ENCODE results near the gene GHR. TPM values are rescaled to one million over a fixed set of nuclear protein-coding genes. Genes with fewer than 3 reads are reported as not detected.

The GHR gene
- total and polyA plus RNA-seq, 10 of the 15 experiments (the other 5 are each of a cell fraction or from before 2014, with no cell fraction given): 0.23 to 10.2 (median 0.48) TPM

GRCh38 chr5:42390115-42390514, 33.1 kb upstream of the GHR start:
- 33% methylated on average over 5 of the region's 5 CpGs for WGBS (ENCODE audit: insufficient coverage, insufficient replicate concordance, low lambda C conversion rate, missing lambda C conversion rate)
- Histone ChIP-seq H3K4me1 (ENCODE audit: control insufficient read depth, insufficient read depth, low read length) (no peaks in the 10 kb centered on the region), H3K9me3 (replicated peaks; ENCODE audit: control insufficient read depth, insufficient read depth, low read length) (no peaks in the 10 kb centered on the region), H2AFZ (ENCODE audit: control insufficient read depth, low read depth, low read length) (no peak overlapping the region), H3K27me3 (replicated peaks in 1 of 2; ENCODE audit: control insufficient read depth in 2 of 2, insufficient read depth in 2 of 2, low read length in 1 of 2) (no peaks in the 10 kb centered on the region), H4K20me1 (ENCODE audit: control insufficient read depth, insufficient read depth) (no peaks in the 10 kb centered on the region), H3K79me2 (ENCODE audit: control insufficient read depth, insufficient read depth, low read length) (no peaks in the 10 kb centered on the region), H3K9ac (ENCODE audit: control insufficient read depth, insufficient read depth, low read length) (no peak overlapping the region), H3K27ac (ENCODE audit: control insufficient read depth, insufficient read depth) (no peak overlapping the region), H3K36me3 (ENCODE audit: control insufficient read depth in 2 of 2, insufficient read depth in 2 of 2, low read length in 1 of 2) (no peaks in the 10 kb centered on the region), H3K4me2 (ENCODE audit: control insufficient read depth, insufficient read depth) (no peak overlapping the region), H3K4me3 (no peak overlapping the region)
- ChIA-PET RAD21 (ENCODE audit: unreplicated experiment) (no interaction called here), CTCF (interaction anchor here (0.6 kb wide), 2 partner anchors 19 to 257 kb away, joined by 3 to 4 read pairs; no protein-coding TSS in a partner anchor), POLR2A (no interaction called here), SMC1A (ENCODE audit: uncharacterized antibody, unreplicated experiment) (interaction anchor here (0.6 to 2.7 kb wide), 2 partner anchors 16 to 101 kb away, joined by 3 to 7 read pairs; no protein-coding TSS in a partner anchor)
- DNase-seq (ENCODE audit: low read depth, low spot score) (no peak), FAIRE-seq (no peak), ATAC-seq (no peak)
- no peak for TF ChIP-seq NFYA (IDR thresholded peaks at IDR 0.05; ENCODE audit: borderline replicate concordance, low read depth, low read length)
- TF ChIP-seq ZNF622 (IDR thresholded peaks at IDR 0.05): no peak
- no peak for TF ChIP-seq ESRRA (IDR thresholded peaks at IDR 0.05; ENCODE audit: low read length)
- no peak for TF ChIP-seq BACH1 (IDR thresholded peaks at IDR 0.05; ENCODE audit: borderline replicate concordance)
- no peak for TF ChIP-seq RCOR1 (conservative IDR thresholded peaks at IDR 0.05; ENCODE audit: low read depth, low read length)
- TF ChIP-seq RUNX3 (IDR thresholded peaks at IDR 0.05; ENCODE audit: low read length): no peak
- TF ChIP-seq PRDM15 (CRISPR knock-in tag; IDR thresholded peaks at IDR 0.05): no peak
- TF ChIP-seq CREM (IDR thresholded peaks at IDR 0.05; ENCODE audit: low read depth): no peak
- no peak for TF ChIP-seq SPI1 (IDR thresholded peaks at IDR 0.05; ENCODE audit: borderline replicate concordance, insufficient read depth, low read depth, low read length)
- no peak for TF ChIP-seq RB1 (IDR thresholded peaks at IDR 0.05; ENCODE audit: borderline replicate concordance)
- TF ChIP-seq CTCF (IDR thresholded peaks at IDR 0.05 in 2 of 3, conservative IDR thresholded peaks at IDR 0.05 in 1 of 3; ENCODE audit: control insufficient read depth in 2 of 3, extremely low read depth in 1 of 3, insufficient read depth in 1 of 3, low read depth in 3 of 3, low read length in 3 of 3): no peak
- TF ChIP-seq YY1 (IDR thresholded peaks at IDR 0.05; ENCODE audit: low read depth, low read length): no peak
- TF ChIP-seq TARDBP (IDR thresholded peaks at IDR 0.05; ENCODE audit: borderline replicate concordance): no peak
- TF ChIP-seq TCF3 (IDR thresholded peaks at IDR 0.05; ENCODE audit: borderline replicate concordance, insufficient read depth, low read depth, low read length): no peak
- no peak for TF ChIP-seq SIN3A (IDR thresholded peaks at IDR 0.05; ENCODE audit: low read depth, low read length)
- no peak for TF ChIP-seq E2F4 (IDR thresholded peaks at IDR 0.05; ENCODE audit: low read depth, low read length)
- TF ChIP-seq MEF2B (IDR thresholded peaks at IDR 0.05; ENCODE audit: partially characterized antibody, poor library complexity, severe bottlenecking): no peak
- TF ChIP-seq USF2 (IDR thresholded peaks at IDR 0.05; ENCODE audit: borderline replicate concordance, low read depth, low read length): no peak
- in situ Hi-C loops (cut with MboI): no loop called here
- BruUV-seq (replicated peaks): no TSS peak
- intact Hi-C loops (cut with micrococcal nuclease; ENCODE audit: unreplicated experiment): no loop called here

Data from GM12878 (cell line).